Neural cell (in vitro differentiated cells): Measurements from ENCODE around the gene COBL. TPM values are rescaled to one million over a fixed set of nuclear protein-coding genes. Genes with fewer than 3 reads are reported as not detected.

ENCODE experiments used
- H2AFZ ChIP-seq: fragments of 200-600, 300-800 bp; sonication (generic), shearing (Covaris generic); 2 replicates; pipeline ENCODE4 v1.6.0; 2014; ENCODE audit warnings: low read depth, mild to moderate bottlenecking, antibody characterized with exemption, low read length, moderate library complexity
- H3F3A ChIP-seq: fragments of 200-600 bp; shearing (Covaris generic); 2 replicates; pipeline ENCODE4 v1.6.1; 2016; ENCODE audit warnings: mild to moderate bottlenecking, moderate library complexity, mixed read lengths, antibody characterized with exemption, low read length; ENCODE audit not compliant: insufficient read depth, poor library complexity, severe bottlenecking
- H3K27ac ChIP-seq: fragments of 200-600, 300-800 bp; sonication (generic), shearing (Covaris generic); 2 replicates; pipeline ENCODE4 v1.5.1; 2014; ENCODE audit warnings: mild to moderate bottlenecking, low read length, moderate library complexity
- H3K27me3 ChIP-seq: fragments of 300-800, 200-600 bp; sonication (generic), shearing (Covaris generic); 2 replicates; pipeline ENCODE4 v1.6.0; 2014; ENCODE audit warnings: mild to moderate bottlenecking, low read depth, low read length, moderate library complexity; ENCODE audit not compliant: insufficient read depth
- H3K36me3 ChIP-seq: fragments of 300-800, 200-600 bp; sonication (generic), shearing (Covaris generic); 2 replicates; pipeline ENCODE4 v1.5.1; 2014; ENCODE audit warnings: mild to moderate bottlenecking, antibody characterized with exemption, low read length, moderate library complexity; ENCODE audit not compliant: insufficient read depth
- H3K4me2 ChIP-seq: fragments of 300-800, 200-600 bp; sonication (generic), shearing (Covaris generic); 2 replicates; pipeline ENCODE4 v1.6.0; 2014; ENCODE audit warnings: mild to moderate bottlenecking, low read length
- H3K4me3 ChIP-seq: fragments of 300-800, 200-600 bp; sonication (generic), shearing (Covaris generic); 2 replicates; pipeline ENCODE4 v1.5.1; 2014; ENCODE audit warnings: mild to moderate bottlenecking, low read length, moderate library complexity
- H3K79me2 ChIP-seq: fragments of 200-600 bp; shearing (Covaris generic); replicated peaks from 2 replicates; pipeline ENCODE4 v1.6.0; 2014; ENCODE audit warnings: mild to moderate bottlenecking, low read length, moderate library complexity; ENCODE audit not compliant: insufficient read depth
- H3K9ac ChIP-seq: fragments of 300-800, 200-600 bp; sonication (generic), shearing (Covaris generic); 2 replicates; pipeline ENCODE4 v1.6.1; 2016; ENCODE audit warnings: mild to moderate bottlenecking, low read length, mixed read lengths
- H3K9me2 ChIP-seq: fragments of 200-600 bp; shearing (Covaris generic); 2 replicates; pipeline ENCODE4 v1.6.1; 2016; ENCODE audit warnings: mild to moderate bottlenecking, low read length, mixed read lengths; ENCODE audit not compliant: insufficient read depth
- H3K9me3 ChIP-seq: fragments of 200-600, 300-800 bp; sonication (generic), shearing (Covaris generic); 2 replicates; pipeline ENCODE4 v1.6.1; 2016; ENCODE audit warnings: mild to moderate bottlenecking, mixed run types, low read length, moderate library complexity, mixed read lengths
- H4K20me1 ChIP-seq: fragments of 200-600 bp; shearing (Covaris generic); 2 replicates; pipeline ENCODE4 v1.6.1; 2016; ENCODE audit warnings: mild to moderate bottlenecking, mixed run types; ENCODE audit not compliant: insufficient read depth
- EP300 ChIP-seq: fragments of 450-650 bp; conservative IDR thresholded peaks from 2 replicates; pipeline ENCODE4 v1.6.1; 2014; ENCODE audit warnings: antibody characterized with exemption, mild to moderate bottlenecking, moderate library complexity; ENCODE audit not compliant: poor library complexity, severe bottlenecking
- EZH2 ChIP-seq: fragments of 200-600, 300-800 bp; shearing (Covaris generic), sonication (generic); IDR thresholded peaks from 2 replicates; pipeline ENCODE4 v1.6.1; 2014; ENCODE audit warnings: antibody characterized with exemption, low read length, borderline replicate concordance, mild to moderate bottlenecking; ENCODE audit not compliant: insufficient read depth, poor library complexity, severe bottlenecking
- MXI1 ChIP-seq: fragments of 450-650 bp; conservative IDR thresholded peaks from 2 replicates; pipeline ENCODE4 v1.6.1; 2014; ENCODE audit warnings: antibody characterized with exemption, mild to moderate bottlenecking; ENCODE audit not compliant: poor library complexity, severe bottlenecking
- POLR2AphosphoS5 ChIP-seq: IDR thresholded peaks from 2 replicates; pipeline ENCODE4 v1.6.1; 2012
- RAD21 ChIP-seq: fragments of 450-650 bp; conservative IDR thresholded peaks from 2 replicates; pipeline ENCODE4 v1.6.1; 2014; ENCODE audit warnings: antibody characterized with exemption, mild to moderate bottlenecking, moderate library complexity
- SMC3 ChIP-seq: fragments of 450-650 bp; conservative IDR thresholded peaks from 2 replicates; pipeline ENCODE4 v1.6.1; 2014; ENCODE audit warnings: antibody characterized with exemption, mild to moderate bottlenecking, moderate library complexity; ENCODE audit not compliant: poor library complexity
- TAF1 ChIP-seq: IDR thresholded peaks from 2 replicates; pipeline ENCODE4 v1.6.1; 2012; ENCODE audit warnings: low read depth
- polyA plus RNA-seq: library from polyadenylated mRNA; depleted of rRNA; stranded (reverse); fragments of >200 nt; gene quantifications from 2 replicates; pipeline ENCODE4 v1.2.3, GENCODE V29; 2014
- TF ChIP-seq, protein P1 (sequence below): fragments of 450-650 bp; IDR thresholded peaks from 2 replicates; pipeline ENCODE4 v1.5.1; 2014; ENCODE audit warnings: antibody characterized with exemption, mild to moderate bottlenecking, moderate library complexity; ENCODE audit not compliant: poor library complexity, severe bottlenecking
- TF ChIP-seq, protein P2 (sequence below): IDR thresholded peaks from 2 replicates; pipeline ENCODE4 v1.6.1; 2012; ENCODE audit warnings: borderline replicate concordance

Gene COBL
- polyA plus RNA-seq, 1 donor from 2014 or later, result 0.12 TPM

DNA sequence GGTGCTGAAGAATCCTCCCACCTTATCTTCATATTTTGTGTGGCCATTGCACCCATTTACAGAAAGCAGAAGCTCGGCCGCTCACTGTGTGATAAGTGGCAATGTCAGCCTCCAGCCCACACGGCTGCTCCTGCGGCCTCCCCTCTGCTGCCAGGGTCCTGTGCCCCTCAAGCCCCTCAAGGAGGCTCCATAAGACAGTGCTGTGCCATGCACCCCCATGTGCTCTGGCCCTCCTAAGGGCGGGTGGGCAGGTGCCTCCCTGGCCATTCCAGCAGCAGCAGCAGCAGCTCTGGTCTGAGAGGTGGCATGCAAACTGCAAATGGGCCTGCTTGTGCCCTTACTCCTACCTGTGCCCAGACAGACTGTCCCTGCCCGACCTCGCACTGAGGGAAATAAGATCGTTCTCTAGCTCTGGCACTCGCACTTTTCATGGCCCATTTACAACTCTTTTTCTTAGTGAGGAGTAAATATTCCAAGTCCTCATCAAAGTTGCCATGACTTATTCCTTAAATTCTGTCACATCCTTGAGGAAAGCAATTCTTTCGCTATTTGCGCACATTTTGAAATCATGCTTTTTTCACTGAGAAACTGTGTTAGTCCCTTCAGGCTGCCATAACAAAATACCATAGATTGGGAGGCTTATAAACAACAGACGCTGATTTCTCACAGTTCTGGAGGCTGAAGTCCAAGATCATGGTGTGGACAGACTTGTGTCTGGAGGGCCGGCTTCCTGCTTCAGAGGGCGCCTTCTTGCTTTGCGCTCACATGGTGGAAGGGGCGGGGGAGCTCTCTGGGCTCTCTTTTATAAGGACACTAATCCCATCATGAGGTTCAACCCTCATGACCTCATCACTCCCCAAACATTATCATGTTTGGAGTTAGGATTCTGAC is 187.8 kb downstream of the COBL start:
- H4K20me1 ChIP-seq, result no peaks in the 10 kb centered on the region
- no peak overlapping the region for H2AFZ ChIP-seq
- no peak overlapping the region for H3K4me2 ChIP-seq
- H3K27ac ChIP-seq, result no peak overlapping the region
- H3K79me2 ChIP-seq, result no peaks in the 10 kb centered on the region
- no peak for TF ChIP-seq EZH2
- TF ChIP-seq POLR2AphosphoS5, result no peak
- no peak for TF ChIP-seq SMC3
- TF ChIP-seq MXI1, result no peak
- TF ChIP-seq RAD21, result no peak
- TF ChIP-seq TAF1, result no peak
- TF ChIP-seq, protein P1, sequence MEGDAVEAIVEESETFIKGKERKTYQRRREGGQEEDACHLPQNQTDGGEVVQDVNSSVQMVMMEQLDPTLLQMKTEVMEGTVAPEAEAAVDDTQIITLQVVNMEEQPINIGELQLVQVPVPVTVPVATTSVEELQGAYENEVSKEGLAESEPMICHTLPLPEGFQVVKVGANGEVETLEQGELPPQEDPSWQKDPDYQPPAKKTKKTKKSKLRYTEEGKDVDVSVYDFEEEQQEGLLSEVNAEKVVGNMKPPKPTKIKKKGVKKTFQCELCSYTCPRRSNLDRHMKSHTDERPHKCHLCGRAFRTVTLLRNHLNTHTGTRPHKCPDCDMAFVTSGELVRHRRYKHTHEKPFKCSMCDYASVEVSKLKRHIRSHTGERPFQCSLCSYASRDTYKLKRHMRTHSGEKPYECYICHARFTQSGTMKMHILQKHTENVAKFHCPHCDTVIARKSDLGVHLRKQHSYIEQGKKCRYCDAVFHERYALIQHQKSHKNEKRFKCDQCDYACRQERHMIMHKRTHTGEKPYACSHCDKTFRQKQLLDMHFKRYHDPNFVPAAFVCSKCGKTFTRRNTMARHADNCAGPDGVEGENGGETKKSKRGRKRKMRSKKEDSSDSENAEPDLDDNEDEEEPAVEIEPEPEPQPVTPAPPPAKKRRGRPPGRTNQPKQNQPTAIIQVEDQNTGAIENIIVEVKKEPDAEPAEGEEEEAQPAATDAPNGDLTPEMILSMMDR, result no peak
- TF ChIP-seq EP300, result no peak
- TF ChIP-seq, protein P2, sequence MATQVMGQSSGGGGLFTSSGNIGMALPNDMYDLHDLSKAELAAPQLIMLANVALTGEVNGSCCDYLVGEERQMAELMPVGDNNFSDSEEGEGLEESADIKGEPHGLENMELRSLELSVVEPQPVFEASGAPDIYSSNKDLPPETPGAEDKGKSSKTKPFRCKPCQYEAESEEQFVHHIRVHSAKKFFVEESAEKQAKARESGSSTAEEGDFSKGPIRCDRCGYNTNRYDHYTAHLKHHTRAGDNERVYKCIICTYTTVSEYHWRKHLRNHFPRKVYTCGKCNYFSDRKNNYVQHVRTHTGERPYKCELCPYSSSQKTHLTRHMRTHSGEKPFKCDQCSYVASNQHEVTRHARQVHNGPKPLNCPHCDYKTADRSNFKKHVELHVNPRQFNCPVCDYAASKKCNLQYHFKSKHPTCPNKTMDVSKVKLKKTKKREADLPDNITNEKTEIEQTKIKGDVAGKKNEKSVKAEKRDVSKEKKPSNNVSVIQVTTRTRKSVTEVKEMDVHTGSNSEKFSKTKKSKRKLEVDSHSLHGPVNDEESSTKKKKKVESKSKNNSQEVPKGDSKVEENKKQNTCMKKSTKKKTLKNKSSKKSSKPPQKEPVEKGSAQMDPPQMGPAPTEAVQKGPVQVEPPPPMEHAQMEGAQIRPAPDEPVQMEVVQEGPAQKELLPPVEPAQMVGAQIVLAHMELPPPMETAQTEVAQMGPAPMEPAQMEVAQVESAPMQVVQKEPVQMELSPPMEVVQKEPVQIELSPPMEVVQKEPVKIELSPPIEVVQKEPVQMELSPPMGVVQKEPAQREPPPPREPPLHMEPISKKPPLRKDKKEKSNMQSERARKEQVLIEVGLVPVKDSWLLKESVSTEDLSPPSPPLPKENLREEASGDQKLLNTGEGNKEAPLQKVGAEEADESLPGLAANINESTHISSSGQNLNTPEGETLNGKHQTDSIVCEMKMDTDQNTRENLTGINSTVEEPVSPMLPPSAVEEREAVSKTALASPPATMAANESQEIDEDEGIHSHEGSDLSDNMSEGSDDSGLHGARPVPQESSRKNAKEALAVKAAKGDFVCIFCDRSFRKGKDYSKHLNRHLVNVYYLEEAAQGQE, result no peak
- peaks cover 4% of the 10 kb centered on the region for H3K9me3 ChIP-seq
- H3K36me3 ChIP-seq, result no peaks in the 10 kb centered on the region
- H3K9ac ChIP-seq, result no peak overlapping the region
- H3K4me3 ChIP-seq, result no peak overlapping the region
- no peaks in the 10 kb centered on the region for H3K9me2 ChIP-seq
- no peaks in the 10 kb centered on the region for H3F3A ChIP-seq
- H3K27me3 ChIP-seq, result no peaks in the 10 kb centered on the region

DNA sequence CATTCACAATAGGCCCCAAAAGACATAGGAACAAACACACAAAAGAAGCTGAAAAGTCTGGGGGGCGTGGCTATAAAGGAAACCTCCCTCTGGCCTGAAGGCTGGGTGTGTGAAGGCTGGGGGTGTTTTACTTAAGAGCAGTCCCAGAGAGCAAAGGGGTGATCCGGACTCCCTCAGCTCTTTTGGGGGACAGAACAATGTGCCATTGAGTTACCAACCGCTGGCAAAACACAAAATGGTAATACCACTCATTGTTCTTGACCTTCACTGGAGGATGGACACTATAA is 189.0 kb downstream of the COBL start:
- no peak overlapping the region for H3K27ac ChIP-seq
- no peak overlapping the region for H3K4me3 ChIP-seq
- no peak for TF ChIP-seq SMC3
- no peak for TF ChIP-seq MXI1
- no peak for TF ChIP-seq RAD21
- no peak for TF ChIP-seq POLR2AphosphoS5
- TF ChIP-seq TAF1, result no peak
- TF ChIP-seq, protein P1, result no peak
- TF ChIP-seq, protein P2, result no peak
- TF ChIP-seq EZH2, result no peak
- no peak for TF ChIP-seq EP300

More for the DNA sequence above, 189.0 kb downstream of the COBL start:
- Histone ChIP-seq H2AFZ (no peak overlapping the region), H3K9ac (no peak overlapping the region), H3K9me3 (peaks cover 3% of the 10 kb centered on the region), H3K36me3 (no peaks in the 10 kb centered on the region), H3K79me2 (no peaks in the 10 kb centered on the region), H4K20me1 (no peaks in the 10 kb centered on the region), H3K9me2 (no peaks in the 10 kb centered on the region), H3F3A (no peaks in the 10 kb centered on the region), H3K4me2 (no peak overlapping the region), H3K27me3 (no peaks in the 10 kb centered on the region)
